22Rv1 (cell line): ENCODE measurements around the gene BICRA.

Experiments used
- H3K27ac ChIP-seq: fragments of 450-650 bp; 2 replicates; pipeline ENCODE4 v1.5.1; 2017
- CTCF ChIP-seq: fragments of 450-650 bp; IDR thresholded peaks from 2 replicates; pipeline ENCODE4 v1.5.1; 2017; ENCODE audit warnings: mild to moderate bottlenecking
- ZFX ChIP-seq: fragments of 450-650 bp; IDR thresholded peaks from 2 replicates; pipeline ENCODE4 v1.6.1; 2017; ENCODE audit warnings: antibody characterized with exemption, borderline replicate concordance

Gene BICRA

GRCh38 chr19:47646924-47647323 is 38.0 kb downstream of the BICRA start:
- TF ChIP-seq CTCF: no peak
- TF ChIP-seq ZFX: no peak
- H3K27ac ChIP-seq: peak overlapping the region; percentile 90

- H3K27ac ChIP-seq: peak overlapping the region; percentile 90
- TF ChIP-seq ZFX (no peak), CTCF (no peak)
Measured at GRCh38 chr19:47649588-47649987, 40.7 kb downstream of the BICRA start.

- TF ChIP-seq ZFX (no peak), CTCF (no peak)
- H3K27ac ChIP-seq: no peak overlapping the region
Measured at GRCh38 chr19:47650700-47651099, 41.8 kb downstream of the BICRA start.

GRCh38 chr19:47651132-47651531 is 42.2 kb downstream of the BICRA start:
- TF ChIP-seq ZFX (no peak), CTCF (no peak)
- H3K27ac ChIP-seq: no peak overlapping the region

GRCh38 chr19:47651691-47652090 is 42.8 kb downstream of the BICRA start:
- TF ChIP-seq CTCF (peak; percentile 28; the same call in 1 of the 2 replicates), ZFX (no peak)
- H3K27ac ChIP-seq: no peak overlapping the region

- H3K27ac ChIP-seq: no peak overlapping the region
- TF ChIP-seq CTCF (no peak), ZFX (no peak)
Measured at GRCh38 chr19:47652285-47652684, 43.4 kb downstream of the BICRA start.

- no peak overlapping the region for H3K27ac ChIP-seq
- TF ChIP-seq ZFX (no peak), CTCF (no peak)
Measured at GRCh38 chr19:47653856-47654255, 44.9 kb downstream of the BICRA start.
